OCI-LY1 (cell line): ENCODE data around the gene PRPF18.

Experiments used
- EZH2 ChIP-seq: fragments of 200-600 bp; sonication (generic), shearing (Covaris generic); IDR thresholded peaks from 2 replicates; pipeline ENCODE4 v1.8.0; 2017; ENCODE audit warnings: borderline replicate concordance, mixed run types, mild to moderate bottlenecking, antibody characterized with exemption, low read length, moderate library complexity, mixed read lengths
- TF ChIP-seq, protein P1 (sequence below): fragments of 200-600 bp; sonication (generic), shearing (Covaris generic); IDR thresholded peaks from 2 replicates; pipeline ENCODE4 v1.5.1; 2017; ENCODE audit warnings: mild to moderate bottlenecking, antibody characterized with exemption, low read length, moderate library complexity, mixed read lengths

DNA sequence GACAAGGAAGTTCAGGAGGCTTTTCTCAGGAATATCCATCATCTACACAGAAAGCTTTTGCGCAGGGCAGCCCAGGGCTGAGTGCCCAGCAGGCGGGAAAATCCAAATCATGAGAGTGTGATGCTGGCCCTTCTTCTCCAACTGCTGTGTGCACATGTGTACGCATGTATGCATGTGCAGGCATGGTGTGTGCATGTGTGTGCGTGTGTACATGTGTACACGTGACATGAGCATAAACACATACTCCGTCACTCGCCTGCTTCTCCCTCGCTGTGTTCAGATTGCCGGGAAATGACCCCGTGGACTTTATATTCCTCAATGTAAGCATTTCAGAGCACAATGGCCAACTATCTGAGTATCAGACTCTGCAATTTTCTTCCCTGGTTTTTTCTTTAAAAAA lies 85.1 kb downstream of the PRPF18 start:
- TF ChIP-seq, protein P1, sequence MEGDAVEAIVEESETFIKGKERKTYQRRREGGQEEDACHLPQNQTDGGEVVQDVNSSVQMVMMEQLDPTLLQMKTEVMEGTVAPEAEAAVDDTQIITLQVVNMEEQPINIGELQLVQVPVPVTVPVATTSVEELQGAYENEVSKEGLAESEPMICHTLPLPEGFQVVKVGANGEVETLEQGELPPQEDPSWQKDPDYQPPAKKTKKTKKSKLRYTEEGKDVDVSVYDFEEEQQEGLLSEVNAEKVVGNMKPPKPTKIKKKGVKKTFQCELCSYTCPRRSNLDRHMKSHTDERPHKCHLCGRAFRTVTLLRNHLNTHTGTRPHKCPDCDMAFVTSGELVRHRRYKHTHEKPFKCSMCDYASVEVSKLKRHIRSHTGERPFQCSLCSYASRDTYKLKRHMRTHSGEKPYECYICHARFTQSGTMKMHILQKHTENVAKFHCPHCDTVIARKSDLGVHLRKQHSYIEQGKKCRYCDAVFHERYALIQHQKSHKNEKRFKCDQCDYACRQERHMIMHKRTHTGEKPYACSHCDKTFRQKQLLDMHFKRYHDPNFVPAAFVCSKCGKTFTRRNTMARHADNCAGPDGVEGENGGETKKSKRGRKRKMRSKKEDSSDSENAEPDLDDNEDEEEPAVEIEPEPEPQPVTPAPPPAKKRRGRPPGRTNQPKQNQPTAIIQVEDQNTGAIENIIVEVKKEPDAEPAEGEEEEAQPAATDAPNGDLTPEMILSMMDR = no peak
- no peak for TF ChIP-seq EZH2
